Measurements from ENCODE around the gene COPS8. TPM values are rescaled to one million over a fixed set of nuclear protein-coding genes. Genes with fewer than 3 reads are reported as not detected.
A peak's percentile ranks its signal among the peaks of the same experiment; 100 is the strongest.

COPS8 gene
- total RNA-seq, 2 donors from 2014 or later, result 54.7 to 61.9 TPM

GRCh38 chr2:237118561-237119155 is 33.0 kb downstream of the COPS8 start:
- H3K9me3 Mint-ChIP-seq, result no peaks in the 10 kb centered on the region
- H3K27ac Mint-ChIP-seq, result no peak overlapping the region
- ATAC-seq, result no peak
- DNase-seq (ENCODE audit: low spot score in 2 of 2), result no peak
- H3K36me3 Mint-ChIP-seq, result no peaks in the 10 kb centered on the region

GRCh38 chr2:237120916-237121315 is 35.2 kb downstream of the COPS8 start:
- Mint-ChIP-seq H3K27ac (no peak overlapping the region), H3K36me3 (no peaks in the 10 kb centered on the region), H3K9me3 (no peaks in the 10 kb centered on the region)
- DNase-seq (ENCODE audit: low spot score in 2 of 2), result no peak
- no peak for ATAC-seq

GRCh38 chr2:237121321-237121720 is 35.6 kb downstream of the COPS8 start:
- no peaks in the 10 kb centered on the region for H3K9me3 Mint-ChIP-seq
- ATAC-seq (no peak), DNase-seq (ENCODE audit: low spot score in 2 of 2) (no peak)
- no peak overlapping the region for H3K27ac Mint-ChIP-seq
- no peaks in the 10 kb centered on the region for H3K36me3 Mint-ChIP-seq

- no peaks in the 10 kb centered on the region for H3K36me3 Mint-ChIP-seq
- DNase-seq (ENCODE audit: low spot score in 2 of 2) (peak in 1 of 2 donors; percentile 60), ATAC-seq (peak; percentile 79 to 82)
- H3K27ac Mint-ChIP-seq, result no peak overlapping the region
- H3K9me3 Mint-ChIP-seq, result no peaks in the 10 kb centered on the region
These were observed 36.6 kb downstream of the COPS8 start for GRCh38 chr2:237122214-237122666.

GRCh38 chr2:237124820-237125219 is 39.1 kb downstream of the COPS8 start:
- Mint-ChIP-seq H3K27ac (no peak overlapping the region), H3K36me3 (no peaks in the 10 kb centered on the region), H3K9me3 (no peaks in the 10 kb centered on the region)
- ATAC-seq (no peak), DNase-seq (ENCODE audit: low spot score in 2 of 2) (no peak)

GRCh38 chr2:237125967-237126366 is 40.3 kb downstream of the COPS8 start:
- ATAC-seq (no peak), DNase-seq (ENCODE audit: low spot score in 2 of 2) (no peak)
- Mint-ChIP-seq H3K9me3 (no peaks in the 10 kb centered on the region), H3K36me3 (no peaks in the 10 kb centered on the region), H3K27ac (no peak overlapping the region)

- Mint-ChIP-seq H3K27ac (no peak overlapping the region), H3K36me3 (no peaks in the 10 kb centered on the region), H3K9me3 (no peaks in the 10 kb centered on the region)
- no peak for ATAC-seq
- no peak for DNase-seq (ENCODE audit: low spot score in 2 of 2)
These were observed 41.0 kb downstream of the COPS8 start for GRCh38 chr2:237126519-237127174.

- H3K27ac Mint-ChIP-seq, result no peak overlapping the region
- H3K9me3 Mint-ChIP-seq, result no peaks in the 10 kb centered on the region
- H3K36me3 Mint-ChIP-seq, result no peaks in the 10 kb centered on the region
- DNase-seq (ENCODE audit: low spot score in 2 of 2), result peak in 1 of 2 donors; percentile 39
- peak; percentile 95 to 97 for ATAC-seq
These were observed 42.5 kb downstream of the COPS8 start for GRCh38 chr2:237128026-237128703.

GRCh38 chr2:237128845-237129592 is 43.3 kb downstream of the COPS8 start:
- Mint-ChIP-seq H3K27ac (no peak overlapping the region), H3K9me3 (no peaks in the 10 kb centered on the region), H3K36me3 (no peaks in the 10 kb centered on the region)
- no peak for DNase-seq (ENCODE audit: low spot score in 2 of 2)
- no peak for ATAC-seq

- ATAC-seq, result no peak
- Mint-ChIP-seq H3K36me3 (no peaks in the 10 kb centered on the region), H3K27ac (no peak overlapping the region), H3K9me3 (no peaks in the 10 kb centered on the region)
- no peak for DNase-seq (ENCODE audit: low spot score in 2 of 2)
These were observed 44.1 kb downstream of the COPS8 start for GRCh38 chr2:237129625-237130263.

GRCh38 chr2:237130562-237131421 is 45.1 kb downstream of the COPS8 start:
- H3K9me3 Mint-ChIP-seq, result no peaks in the 10 kb centered on the region
- H3K36me3 Mint-ChIP-seq, result no peaks in the 10 kb centered on the region
- DNase-seq (ENCODE audit: low spot score in 2 of 2) (no peak), ATAC-seq (no peak)
- H3K27ac Mint-ChIP-seq, result no peak overlapping the region

GRCh38 chr2:237131749-237132533 is 46.3 kb downstream of the COPS8 start:
- ATAC-seq, result no peak
- Mint-ChIP-seq H3K9me3 (no peaks in the 10 kb centered on the region), H3K36me3 (no peaks in the 10 kb centered on the region), H3K27ac (no peak overlapping the region)
- DNase-seq (ENCODE audit: low spot score in 2 of 2), result no peak

GRCh38 chr2:237132799-237133198 is 47.1 kb downstream of the COPS8 start:
- no peaks in the 10 kb centered on the region for H3K9me3 Mint-ChIP-seq
- H3K36me3 Mint-ChIP-seq, result no peaks in the 10 kb centered on the region
- ATAC-seq (no peak), DNase-seq (ENCODE audit: low spot score in 2 of 2) (no peak)
- no peak overlapping the region for H3K27ac Mint-ChIP-seq

GRCh38 chr2:237134321-237135230 is 48.9 kb downstream of the COPS8 start:
- no peak overlapping the region for H3K27ac Mint-ChIP-seq
- H3K36me3 Mint-ChIP-seq, result no peaks in the 10 kb centered on the region
- ATAC-seq (no peak), DNase-seq (ENCODE audit: low spot score in 2 of 2) (no peak)
- H3K9me3 Mint-ChIP-seq, result no peaks in the 10 kb centered on the region
